GM12864 (cell line): ENCODE results near the gene UGGT2.
"Not testable (repeated sequence)": the region's sequence is repeated elsewhere in the genome, so short reads cannot be mapped to it uniquely, and the experiment has no call there.

Experiments
- DNase-seq: peaks from one replicate; pipeline ENCODE4 v3.0.0-alpha.2; 2011; ENCODE audit warnings: low read depth
- H3K4me3 ChIP-seq: 2 replicates; pipeline ENCODE4 v1.5.1; 2011; ENCODE audit warnings: mild to moderate bottlenecking, low read depth, low read length, control low read depth
- CTCF ChIP-seq: IDR thresholded peaks from 2 replicates; pipeline ENCODE4 v1.5.1; 2011; ENCODE audit warnings: low read depth, mild to moderate bottlenecking, moderate library complexity, low read length, control low read depth, inconsistent platforms; ENCODE audit errors: missing control alignments

The UGGT2 gene

GRCh38 chr13:95805921-95806320 lies 247.3 kb downstream of the UGGT2 start:
- no peak overlapping the region for H3K4me3 ChIP-seq
- no peak for TF ChIP-seq CTCF
- no peak for DNase-seq

GRCh38 chr13:95801825-95802224 lies 251.4 kb downstream of the UGGT2 start:
- TF ChIP-seq CTCF = no peak
- no peak overlapping the region for H3K4me3 ChIP-seq
- DNase-seq = no peak

- no peak for DNase-seq
Observed at GRCh38 chr13:95800436-95800835, 252.8 kb downstream of the UGGT2 start.

GRCh38 chr13:95797016-95797415 lies 256.2 kb downstream of the UGGT2 start:
- no peak for DNase-seq
- H3K4me3 ChIP-seq = no peak overlapping the region
- no peak for TF ChIP-seq CTCF

More at GRCh38 chr13:95800436-95800835, 252.8 kb downstream of the UGGT2 start:
- no peak for TF ChIP-seq CTCF
- no peak overlapping the region for H3K4me3 ChIP-seq

GRCh38 chr13:95793781-95794180 lies 259.4 kb downstream of the UGGT2 start:
- DNase-seq = no peak
- TF ChIP-seq CTCF = no peak
- no peak overlapping the region for H3K4me3 ChIP-seq

GRCh38 chr13:95793018-95793555 lies 260.1 kb downstream of the UGGT2 start:
- no peak for TF ChIP-seq CTCF
- no peak for DNase-seq
- no peak overlapping the region for H3K4me3 ChIP-seq

GRCh38 chr13:95791084-95791722 lies 262.0 kb downstream of the UGGT2 start:
- no peak for TF ChIP-seq CTCF
- H3K4me3 ChIP-seq = no peak overlapping the region
- DNase-seq = no peak

GRCh38 chr13:95789315-95789714 lies 263.9 kb downstream of the UGGT2 start:
- not testable (repeated sequence) for DNase-seq, H3K4me3 ChIP-seq
